GM11168 (cell line): ENCODE results near the gene CEBPG.

Source experiments
- in situ Hi-C: fragments of 300-500 bp; cut with MboI; formaldehyde crosslinking; loops from one replicate; pipeline ENCODE4 v1.12.0; 2022; ENCODE audit warnings: low sequenced_read_pairs; ENCODE audit not compliant: unreplicated experiment

Gene CEBPG

DNA sequence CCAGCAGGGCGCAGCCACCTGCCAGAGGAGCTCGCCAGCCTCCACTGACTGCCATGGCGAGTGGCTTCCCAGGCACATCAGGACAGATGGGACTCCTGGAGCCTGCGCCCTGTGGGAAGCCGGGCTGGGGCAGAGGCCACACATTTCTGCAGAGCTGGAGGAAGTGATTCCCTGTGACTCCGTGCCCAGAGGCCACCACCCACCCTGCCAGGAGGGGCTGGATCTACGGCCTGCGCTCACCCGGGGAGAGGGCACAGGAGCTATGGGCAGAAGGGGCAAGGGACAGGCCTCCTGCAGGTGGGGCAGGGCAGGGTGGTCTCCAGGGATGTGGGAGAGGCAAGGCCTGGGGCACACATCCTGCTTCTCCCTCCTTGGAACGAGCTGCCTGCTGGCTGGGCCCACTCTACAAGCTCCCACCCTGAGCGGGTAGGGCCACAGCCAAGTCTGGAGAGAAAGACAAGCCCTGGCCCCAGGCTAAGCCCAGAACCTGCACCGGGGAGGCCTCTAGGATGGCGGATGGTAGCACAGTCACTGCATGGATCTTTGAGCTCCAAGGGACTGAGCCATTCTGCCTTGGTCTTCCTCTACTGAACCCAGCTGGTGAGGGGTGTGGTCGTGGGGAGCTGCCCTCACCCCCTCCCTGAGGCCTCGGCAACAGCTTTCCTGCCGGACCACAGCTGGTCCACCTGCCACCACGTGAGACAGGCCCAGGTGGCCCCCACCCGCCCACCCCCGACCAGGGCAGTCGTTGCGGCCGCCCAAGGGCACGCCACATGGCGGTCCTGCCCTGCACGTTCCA lies 40.6 kb downstream of the CEBPG start:
- in situ Hi-C loops = no loop called here

DNA sequence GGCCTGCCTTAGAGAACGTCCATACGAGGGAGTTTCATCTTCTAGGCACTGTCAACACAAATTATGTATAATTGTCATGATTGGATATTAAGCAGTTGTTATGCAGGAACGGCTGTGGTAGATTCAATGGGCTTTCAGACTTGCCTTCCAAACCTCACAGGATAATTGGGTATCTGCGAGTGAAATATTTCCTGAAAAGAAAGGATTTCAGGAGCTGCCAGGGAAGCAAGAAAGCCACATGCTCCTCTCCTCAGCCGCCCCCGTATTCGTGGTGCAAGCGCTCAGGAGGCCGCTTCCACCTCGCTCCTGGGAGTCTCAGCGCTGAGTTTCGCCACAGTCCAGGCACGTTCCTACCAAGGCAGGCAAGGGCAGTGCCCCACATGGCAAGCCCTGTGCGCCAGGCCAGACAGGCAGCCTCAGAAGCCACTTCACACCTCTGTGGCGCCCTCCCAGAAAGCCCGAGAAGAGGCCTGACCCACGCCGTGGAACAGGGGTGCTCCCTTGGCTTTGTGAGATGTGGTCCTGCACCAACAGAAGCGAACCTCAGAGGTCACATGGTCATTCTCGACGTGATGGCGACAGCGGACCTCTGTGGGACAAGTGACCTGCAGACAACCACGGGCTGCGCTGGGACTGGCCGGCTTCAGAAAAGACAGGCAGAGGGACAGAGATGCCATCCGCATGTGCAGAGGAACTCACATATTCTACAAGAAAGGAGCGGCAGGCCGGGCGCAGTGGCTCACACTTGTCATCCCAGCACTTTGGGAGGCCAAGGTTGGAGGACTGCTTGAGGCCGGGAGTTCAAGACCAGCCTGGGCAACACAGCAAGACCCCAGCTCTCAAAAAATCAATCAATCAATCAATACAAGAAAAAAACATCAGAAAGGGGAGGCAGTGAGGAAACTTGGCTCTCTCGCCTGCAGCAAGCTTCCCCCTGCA lies 41.4 kb downstream of the CEBPG start:
- in situ Hi-C loops = no loop called here

DNA sequence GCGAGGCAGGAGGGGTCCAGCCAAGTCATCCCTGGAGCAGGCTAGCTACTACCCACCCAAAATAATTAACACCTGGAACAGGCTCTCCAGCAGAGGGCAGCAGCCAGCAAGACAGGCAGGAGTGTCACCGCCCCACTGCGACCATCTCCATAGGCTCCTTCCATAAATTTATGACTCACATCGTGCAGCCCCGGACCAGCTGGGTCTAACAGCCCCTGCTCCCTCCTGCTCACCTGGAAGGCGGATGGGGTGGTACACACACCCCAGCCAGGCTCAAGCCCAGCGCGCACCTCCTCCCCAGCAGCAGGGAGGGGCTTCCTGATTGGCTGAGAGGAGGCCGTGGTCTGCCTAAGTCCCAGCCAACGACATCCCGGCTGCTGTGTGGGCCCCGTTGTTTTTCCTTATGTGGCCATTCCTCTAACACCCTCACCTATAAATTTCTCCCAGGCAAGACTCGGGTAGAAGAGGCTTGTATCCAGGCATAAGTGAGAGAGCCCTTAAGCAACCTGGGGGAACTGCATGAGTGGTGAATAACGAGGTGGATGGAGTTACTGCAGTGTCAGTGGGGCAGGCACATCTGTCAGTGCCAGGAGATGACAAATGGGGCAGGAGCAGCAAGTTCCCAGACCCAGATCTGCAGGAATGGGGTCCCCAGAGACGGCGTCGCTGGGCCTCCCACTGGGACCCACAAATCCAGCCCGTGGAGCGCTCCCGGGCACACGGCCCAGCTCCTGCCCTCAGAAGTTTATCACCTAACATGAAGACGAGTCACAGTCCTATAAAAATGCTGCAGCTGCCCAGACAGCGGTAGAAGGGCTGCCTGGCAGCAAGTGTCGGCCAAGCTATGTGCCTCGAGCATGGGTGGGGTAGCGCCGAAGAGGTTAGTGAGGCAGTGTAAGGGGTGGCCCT lies 43.1 kb downstream of the CEBPG start:
- in situ Hi-C loops = no loop called here

DNA sequence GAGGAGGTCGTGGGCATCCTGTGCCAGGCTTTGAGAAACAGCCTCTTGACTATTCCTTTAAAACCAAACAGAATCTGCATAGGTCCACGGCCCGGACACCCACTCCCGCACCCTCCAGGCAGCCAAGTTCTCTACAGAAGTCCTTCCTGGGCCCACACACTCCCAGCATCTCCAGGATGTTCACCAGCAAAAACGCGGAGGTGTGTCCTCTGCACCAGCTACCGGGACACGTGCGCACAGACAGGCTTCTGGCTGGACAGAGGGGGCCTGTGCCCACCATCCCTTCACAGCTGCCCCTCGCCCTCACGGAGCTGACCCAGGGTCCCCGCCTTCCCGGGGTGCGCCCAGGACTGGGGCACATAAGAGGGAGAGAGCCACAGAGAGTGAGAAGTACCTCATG lies 44.2 kb downstream of the CEBPG start:
- in situ Hi-C loops = no loop called here

DNA sequence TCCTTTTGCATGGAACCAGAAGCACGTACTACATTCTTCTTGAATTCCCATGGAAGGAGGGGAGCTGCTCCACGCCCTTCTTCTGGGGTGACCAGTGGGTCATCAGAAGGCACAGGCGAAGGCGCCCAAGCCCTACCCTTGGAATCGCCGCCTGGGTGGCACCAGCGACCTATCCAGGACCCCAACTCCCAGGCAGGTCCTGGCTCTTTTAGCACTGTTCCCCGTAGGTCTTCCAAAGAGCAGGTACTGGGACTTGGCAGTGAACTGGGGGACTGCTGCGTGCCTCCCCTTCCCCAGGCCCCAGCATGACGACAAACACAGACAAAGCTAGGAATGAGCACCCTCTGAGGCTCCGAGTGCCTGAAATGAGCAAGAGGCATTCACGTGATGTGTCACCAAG lies 45.0 kb downstream of the CEBPG start:
- in situ Hi-C loops = no loop called here

DNA sequence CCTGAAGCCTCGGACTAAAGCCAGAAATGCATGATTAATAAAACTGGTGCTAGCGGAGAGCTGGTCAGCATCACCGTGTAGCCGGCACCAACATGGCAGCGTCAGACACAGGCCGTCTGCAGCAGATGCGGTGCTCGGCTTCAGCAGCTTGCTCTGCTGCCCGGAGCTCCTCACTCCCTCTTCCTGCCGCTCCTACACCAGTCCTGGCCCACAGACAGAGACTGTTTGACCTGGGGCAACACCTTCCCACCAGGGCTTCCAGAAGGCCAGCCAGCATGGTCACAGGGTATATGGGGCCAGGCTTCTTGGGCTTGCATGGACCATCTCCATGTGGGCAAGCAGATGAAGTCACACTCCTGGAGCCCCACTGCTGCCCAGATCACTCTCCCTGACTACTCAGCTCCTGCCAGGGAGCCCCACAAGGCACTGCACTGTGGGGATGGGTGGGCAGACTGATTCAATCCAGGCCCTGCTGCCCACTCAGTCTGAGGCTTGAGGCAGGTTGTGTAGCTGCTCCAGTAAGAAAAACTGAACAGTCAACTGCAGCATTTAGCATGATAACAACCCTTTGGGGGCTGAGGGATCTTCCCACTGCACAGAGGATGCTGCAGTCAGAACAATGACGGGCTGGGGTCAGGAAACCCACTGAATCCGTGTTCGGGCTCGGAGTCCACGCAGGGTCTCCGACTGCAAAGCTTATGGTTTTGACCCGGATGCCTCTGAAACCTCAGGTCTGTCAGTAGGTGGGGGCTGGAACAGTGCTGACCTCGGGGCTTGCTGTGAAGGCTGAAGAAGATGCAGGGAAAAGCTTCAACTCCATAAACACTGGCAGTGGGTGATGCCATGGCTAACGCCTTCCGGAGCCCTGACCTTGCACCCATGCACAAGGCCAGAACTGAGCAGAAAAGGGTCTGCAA lies 45.6 kb downstream of the CEBPG start:
- in situ Hi-C loops = no loop called here

DNA sequence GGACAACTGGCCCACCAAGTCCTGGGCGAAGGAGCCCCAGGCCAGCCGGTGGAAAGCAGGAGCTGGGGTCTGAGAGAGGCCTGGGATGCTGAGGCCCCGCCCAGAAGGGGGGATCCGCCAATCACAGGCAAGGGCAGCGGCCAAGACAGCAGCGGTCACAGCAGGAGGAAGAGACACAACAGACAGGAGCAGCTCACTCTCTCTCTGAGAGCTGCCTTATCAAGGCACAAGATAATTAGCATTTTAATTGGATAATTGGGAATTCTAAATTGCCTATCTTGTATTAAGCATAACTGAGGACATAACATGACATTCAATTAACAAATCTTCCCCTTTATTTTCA lies 46.2 kb downstream of the CEBPG start:
- in situ Hi-C loops = no loop called here

DNA sequence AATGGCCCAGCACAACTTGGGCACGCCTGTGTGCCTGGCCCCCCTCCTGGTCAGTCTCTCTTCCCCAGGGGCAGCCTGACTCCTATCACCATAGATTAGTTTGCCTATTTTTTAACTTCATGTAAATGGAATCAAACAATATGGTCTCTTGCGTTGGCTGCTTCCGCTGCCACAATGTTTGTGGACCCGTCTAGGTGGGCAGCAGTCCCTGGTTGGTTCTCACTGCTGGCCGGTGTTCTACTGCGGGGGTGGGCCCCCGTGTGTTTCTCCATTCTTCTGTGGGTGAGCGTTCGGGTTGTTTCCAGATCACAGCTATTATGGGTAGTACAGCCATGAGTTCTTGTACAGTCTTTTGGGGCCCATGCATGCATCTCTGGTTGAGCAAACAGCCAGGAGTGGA lies 47.3 kb downstream of the CEBPG start:
- in situ Hi-C loops = no loop called here

DNA sequence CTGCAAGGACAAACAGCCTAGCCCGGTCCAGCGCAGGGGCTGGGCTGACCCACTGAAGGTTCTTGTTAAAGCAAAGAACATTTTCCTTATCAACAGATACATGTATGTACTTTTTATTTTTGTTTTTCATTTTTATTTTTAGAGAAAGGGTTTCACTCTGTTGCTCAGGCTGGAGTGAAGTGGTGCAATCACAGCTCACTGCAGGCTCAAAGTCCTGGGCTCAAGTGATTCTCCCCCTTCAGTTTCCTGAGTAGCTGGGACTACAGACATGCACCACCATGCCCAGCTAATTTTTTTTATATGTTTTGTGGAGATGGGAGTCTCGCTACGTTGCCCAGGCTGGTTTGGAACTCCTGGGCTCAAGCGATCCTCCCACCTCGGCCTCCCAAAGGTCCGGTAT lies 47.9 kb downstream of the CEBPG start:
- in situ Hi-C loops = no loop called here

DNA sequence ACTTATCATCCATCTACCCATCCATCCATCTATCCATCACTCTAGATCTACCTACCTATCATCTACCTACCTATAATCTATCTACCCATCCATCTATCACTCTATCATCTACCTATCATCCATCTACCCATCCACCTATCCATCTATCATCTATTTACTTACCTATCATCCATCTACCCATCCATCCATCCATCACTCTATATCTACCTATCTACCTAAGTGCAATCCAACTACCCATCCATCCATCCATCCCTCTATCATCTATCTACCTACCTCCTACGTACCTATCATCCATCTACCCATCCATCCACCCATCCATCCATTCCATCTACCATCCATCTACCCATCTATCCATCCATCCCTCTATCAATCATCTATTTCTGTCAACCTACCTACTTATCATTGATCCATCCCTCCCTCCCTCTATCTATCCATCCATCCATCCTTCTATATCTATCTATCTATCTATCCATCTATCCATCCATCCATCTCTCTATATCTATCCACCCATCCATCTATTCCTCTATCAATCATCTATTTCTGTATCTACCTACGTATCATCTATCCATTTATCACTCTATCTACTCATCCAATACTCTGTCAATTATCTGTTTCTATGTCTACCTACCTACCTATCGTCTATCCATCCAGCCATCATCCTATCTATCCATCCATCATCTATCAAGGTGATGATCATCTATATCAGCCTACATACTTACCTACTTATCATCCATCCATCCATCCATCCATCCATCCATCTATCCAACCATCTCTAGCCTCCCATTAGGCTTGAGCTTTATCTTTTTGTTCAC lies 49.1 kb downstream of the CEBPG start:
- in situ Hi-C loops = no loop called here

DNA sequence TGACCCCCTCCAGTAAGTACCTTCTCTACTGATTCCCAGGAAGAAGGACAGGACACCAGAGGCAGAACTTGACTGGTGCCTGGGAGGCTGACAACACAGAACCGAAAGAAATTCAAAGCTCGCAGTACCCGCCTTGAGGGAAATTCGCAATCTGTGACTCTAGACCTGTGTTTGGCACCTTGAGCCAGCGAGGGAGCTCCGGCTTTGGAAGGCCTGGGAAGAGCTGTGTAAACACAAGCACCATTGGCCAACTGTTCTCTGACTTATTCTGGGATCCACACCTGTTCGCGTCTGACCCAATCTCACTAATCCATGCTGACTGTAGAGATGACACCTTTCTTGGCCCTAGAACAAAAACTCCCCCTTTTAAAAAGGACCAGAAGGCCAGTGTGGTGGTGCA lies 50.7 kb downstream of the CEBPG start:
- in situ Hi-C loops = no loop called here

DNA sequence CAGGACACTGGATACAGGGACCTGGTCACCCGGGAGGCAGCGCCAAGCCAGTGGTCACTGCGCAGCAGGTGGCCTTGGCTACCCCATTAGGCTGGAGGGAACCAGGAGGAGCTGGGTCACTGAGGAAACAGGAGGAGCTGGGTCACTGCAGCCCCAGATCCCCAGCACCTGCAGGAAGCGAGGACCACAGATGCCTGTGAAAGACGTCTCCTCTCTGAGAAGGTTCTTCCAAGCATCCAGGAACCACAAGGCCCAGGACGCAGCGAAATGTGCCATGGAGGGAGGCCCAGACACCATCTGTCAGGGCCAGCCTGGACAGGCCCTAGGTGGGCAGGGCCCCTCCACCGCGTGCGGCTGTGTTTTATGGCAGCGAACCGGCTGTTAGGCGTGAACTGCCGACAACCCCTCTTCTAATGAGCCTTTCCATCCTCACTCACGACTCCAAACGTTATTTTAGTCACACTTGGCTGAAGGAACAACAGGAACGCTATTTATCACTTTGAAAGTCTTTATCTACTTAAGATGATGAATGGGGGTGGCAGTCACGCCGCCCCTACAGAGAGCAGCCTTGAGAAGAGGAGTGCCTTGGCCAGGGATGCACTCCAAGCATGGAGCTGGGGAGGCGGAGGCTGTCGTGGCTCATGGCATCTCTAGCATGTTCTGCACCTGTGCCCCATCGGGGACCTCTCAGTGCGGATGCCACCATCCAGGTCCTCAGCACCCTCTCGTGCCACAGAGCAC lies 53.3 kb downstream of the CEBPG start:
- in situ Hi-C loops = loop anchor here (25.0 kb wide), 1 partner anchor 336 kb away; no protein-coding TSS in a partner anchor

DNA sequence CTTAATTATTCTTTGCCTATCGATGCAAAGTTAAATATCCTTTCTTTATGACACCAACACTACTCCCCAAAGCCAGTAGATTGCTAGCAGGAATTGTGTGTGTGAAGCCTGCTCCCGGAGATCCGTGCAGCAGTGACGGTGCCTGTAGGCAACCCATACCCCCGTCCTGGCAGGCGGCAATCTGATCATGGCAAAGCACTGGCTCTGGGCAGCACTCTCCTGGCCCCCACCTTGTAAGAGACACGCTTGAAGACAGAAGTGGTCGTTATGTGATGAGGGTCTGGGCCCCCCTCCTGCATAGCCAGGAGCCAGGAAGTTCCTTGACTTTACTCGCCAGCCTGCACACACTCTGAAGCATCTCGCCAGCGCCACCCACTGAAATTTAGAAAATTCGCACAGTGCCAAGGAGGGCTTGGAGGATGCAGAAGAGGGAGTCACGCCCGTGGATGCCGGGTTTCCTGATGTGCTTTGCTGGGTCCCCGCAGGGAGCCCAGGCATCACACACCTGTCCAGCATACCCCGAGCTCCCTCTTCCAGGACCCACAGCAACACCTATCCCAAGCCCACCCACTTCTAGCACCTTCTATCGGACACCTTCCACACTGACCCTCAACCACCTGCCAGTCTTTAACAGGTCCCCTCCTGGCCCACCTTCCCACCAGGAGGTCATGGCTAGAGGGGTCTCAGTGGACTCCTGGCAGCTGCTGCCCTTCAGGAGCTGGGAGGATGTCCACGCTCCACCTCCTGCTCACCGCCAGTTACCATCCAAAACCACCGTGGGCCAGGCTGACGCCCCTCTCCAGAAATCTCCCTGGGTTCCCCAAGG lies 54.5 kb downstream of the CEBPG start:
- in situ Hi-C loops = loop anchor here (25.0 kb wide), 1 partner anchor 334 kb away; no protein-coding TSS in a partner anchor

DNA sequence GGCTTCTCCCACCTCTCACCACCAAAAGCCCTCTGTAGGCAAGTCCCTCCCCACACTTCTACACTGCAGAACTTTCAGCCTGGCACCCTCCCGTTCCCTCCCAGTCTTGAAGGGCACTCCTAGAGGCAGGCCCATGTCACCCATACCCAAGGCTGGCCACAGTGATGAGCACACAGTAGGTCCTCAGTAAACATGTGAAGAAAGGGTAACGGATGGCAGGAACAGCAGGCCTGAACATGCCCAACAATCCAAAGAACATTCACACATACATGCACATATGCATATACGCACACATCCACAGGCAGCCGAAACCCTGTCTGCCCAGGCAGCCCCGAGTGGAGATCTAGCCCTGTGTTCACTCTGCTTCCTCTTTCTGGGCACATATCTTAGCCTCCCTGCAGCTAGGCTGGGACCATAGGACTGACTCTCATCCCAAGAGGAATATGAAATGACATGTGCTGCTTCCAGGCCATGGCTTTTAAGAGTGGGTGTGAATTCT lies 55.2 kb downstream of the CEBPG start:
- in situ Hi-C loops = loop anchor here (25.0 kb wide), 1 partner anchor 334 kb away; no protein-coding TSS in a partner anchor

DNA sequence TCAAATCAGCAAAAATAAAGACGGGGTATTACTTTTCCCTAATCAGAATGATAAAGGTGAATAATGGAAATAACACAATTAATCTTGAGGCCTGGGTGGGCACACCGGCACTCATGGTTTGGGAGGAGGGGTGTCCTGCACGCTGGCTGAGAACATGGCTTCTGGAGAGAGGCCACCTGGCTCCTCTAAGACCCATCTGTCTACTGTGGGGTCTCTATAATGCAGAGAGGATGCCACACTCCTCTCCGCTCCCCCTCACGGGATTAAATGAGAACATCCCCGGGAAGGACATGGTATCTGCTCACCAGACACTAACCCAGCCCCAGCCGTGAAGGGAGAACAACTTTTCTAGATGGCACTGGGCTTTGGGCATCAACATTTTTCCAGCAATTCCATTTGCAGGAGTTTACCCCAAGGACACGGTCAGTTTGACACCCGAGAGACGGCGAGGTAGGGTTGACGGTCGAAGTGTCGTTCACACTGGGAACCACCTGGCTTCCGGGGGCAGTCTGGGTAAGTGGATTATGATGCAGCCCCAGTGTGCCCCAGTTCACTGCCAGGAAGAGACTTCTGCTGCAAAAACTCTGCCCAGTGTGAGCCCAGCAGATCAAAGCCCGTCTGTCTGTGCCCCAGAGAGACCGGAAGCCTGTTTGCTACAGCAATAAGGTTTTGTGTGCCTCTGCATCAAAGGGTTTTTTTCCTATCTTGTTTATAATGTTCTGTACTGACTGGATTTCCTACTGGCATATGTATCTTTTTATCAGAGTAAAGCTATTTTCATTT lies 56.6 kb downstream of the CEBPG start:
- in situ Hi-C loops = loop anchor here (25.0 kb wide), 1 partner anchor 332 kb away; no protein-coding TSS in a partner anchor
